ENCODE results near the gene GULP1. TPM values are rescaled to one million over a fixed set of nuclear protein-coding genes. Genes with fewer than 3 reads are reported as not detected.
"Not testable (repeated sequence)": the region's sequence is repeated elsewhere in the genome, so short reads cannot be mapped to it uniquely, and the experiment has no call there.

Gene GULP1
- polyA plus RNA-seq, 4 donors: 55.8 to 64.3 (median 60.8) TPM

DNA sequence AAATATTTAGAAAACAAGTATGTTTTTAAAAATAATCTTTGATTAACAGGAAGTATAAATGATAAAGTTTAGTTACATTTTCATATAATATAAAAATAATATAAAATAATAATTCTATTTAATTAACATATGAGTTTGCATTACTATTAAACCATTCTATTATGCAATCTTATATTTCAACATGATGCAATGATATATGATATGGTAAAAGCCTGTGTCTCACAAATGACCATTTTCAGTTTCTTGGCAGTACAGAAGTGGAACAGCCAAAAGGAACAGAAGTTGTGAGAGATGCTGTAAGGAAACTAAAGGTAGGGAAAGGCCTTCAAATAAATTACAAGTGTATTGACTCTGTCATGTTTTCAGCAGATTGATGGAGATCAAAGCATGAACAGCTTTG, 230.8 kb downstream of the GULP1 start:
- DNase-seq (ENCODE audit: low read depth in 4 of 4, low spot score in 2 of 4): no peak

GRCh38 chr2:188523919-188524318, 232.2 kb downstream of the GULP1 start:
- no peak for DNase-seq (ENCODE audit: low read depth in 4 of 4, low spot score in 2 of 4)

- peak in 3 of 4 donors; percentile 18 to 47 (median 29) for DNase-seq (ENCODE audit: low read depth in 4 of 4, low spot score in 2 of 4)
Measured at GRCh38 chr2:188524519-188525113, 232.9 kb downstream of the GULP1 start.

DNA sequence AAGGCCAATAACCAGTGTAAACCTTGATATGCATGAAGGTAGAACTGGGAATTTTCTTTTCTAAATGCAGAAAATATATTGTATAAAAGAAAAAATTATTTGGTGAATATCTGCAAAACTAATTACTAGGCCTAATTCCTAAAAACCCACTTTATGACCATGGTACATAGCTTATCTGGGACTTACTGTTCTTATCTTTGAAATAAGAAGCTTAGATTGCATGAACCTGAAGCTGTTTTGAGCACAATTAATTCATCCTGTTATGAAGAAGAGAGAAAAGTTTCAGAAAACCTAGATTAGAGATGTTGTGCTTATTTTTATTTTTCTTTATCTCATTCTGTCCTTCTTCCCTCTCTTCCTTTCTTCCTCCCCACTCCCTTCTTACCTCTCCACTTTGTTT, 235.0 kb downstream of the GULP1 start:
- DNase-seq (ENCODE audit: low read depth in 4 of 4, low spot score in 2 of 4): no peak

DNA sequence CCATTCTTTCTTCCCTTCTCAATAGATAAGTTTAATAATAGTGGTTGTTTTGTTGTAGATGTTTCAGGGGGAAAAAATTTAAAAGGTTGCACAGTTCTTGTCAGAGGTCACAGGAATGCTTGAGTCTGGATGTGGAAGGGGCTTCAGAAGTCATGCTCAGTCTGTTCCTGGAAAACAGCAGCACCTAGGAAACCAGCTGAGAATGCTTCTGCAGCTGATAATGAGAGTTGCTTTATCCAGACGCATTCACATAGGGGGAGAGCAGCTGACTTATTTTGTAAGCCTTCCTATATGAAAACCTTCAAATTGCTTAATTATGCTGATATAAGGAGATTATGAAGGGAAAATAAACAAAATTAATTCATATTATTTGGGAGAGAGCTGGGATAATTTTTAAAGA, 235.5 kb downstream of the GULP1 start:
- DNase-seq (ENCODE audit: low read depth in 4 of 4, low spot score in 2 of 4): peak in 1 of 4 donors; percentile 12

DNA sequence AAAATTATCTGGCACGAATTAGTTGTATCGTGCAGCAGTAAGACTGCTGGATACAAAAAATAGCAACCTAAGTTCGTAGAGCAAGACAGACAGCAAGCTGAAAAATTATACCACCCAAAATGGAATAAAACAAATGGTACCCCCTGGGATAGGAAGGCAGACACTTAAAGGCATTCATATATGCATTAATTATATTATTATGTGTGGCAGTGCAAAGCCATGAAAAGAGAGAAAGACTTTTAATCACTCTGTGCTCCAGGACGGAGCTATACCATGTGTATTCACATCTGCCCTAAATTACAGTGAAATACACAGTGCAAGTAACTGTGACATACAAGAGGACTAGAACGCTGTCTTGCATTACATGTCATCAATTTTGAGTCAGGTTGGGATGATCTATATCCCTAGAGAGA, 235.9 kb downstream of the GULP1 start:
- DNase-seq (ENCODE audit: low read depth in 4 of 4, low spot score in 2 of 4): no peak

GRCh38 chr2:188529710-188530109, 238.0 kb downstream of the GULP1 start:
- no peak for DNase-seq (ENCODE audit: low read depth in 4 of 4, low spot score in 2 of 4)

DNA sequence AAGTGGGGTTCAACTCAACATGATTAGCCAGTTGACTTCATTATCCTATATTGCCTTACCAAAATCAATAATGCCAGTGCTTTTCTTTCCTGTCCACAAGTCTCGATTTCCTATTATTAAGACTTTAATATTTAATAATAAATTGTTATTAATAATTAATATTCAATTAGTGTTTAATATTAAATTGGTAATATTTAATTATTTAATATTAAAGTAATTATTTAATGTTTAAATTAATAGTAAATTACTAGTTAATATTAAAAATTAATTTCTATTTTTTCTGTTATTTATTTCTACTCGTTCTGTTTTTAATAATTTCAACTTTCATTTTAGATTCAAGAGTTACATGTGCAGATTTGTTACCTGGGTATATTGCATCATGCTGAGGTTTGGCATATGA, 243.2 kb downstream of the GULP1 start:
- DNase-seq (ENCODE audit: low read depth in 4 of 4, low spot score in 2 of 4): no peak

DNA sequence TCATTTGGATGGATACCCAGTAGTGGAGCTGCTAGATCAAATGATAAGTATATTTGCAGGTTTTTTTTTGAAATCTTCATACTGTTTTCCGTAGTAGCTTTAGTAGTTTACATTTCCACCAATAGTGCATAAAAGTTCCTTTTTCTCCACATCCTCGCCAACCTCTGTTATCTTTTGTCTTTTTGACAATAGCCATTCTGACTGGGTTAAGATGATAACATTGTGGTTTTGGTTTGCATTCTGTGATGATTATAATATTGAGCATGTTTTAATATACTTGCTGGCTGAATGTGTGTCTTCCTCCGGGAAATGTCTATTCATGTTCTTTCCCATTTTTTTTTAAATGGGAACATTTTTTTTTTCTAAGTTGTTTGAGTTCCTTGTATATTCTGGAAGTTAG, 260.0 kb downstream of the GULP1 start:
- DNase-seq (ENCODE audit: low read depth in 4 of 4, low spot score in 2 of 4): no peak

DNA sequence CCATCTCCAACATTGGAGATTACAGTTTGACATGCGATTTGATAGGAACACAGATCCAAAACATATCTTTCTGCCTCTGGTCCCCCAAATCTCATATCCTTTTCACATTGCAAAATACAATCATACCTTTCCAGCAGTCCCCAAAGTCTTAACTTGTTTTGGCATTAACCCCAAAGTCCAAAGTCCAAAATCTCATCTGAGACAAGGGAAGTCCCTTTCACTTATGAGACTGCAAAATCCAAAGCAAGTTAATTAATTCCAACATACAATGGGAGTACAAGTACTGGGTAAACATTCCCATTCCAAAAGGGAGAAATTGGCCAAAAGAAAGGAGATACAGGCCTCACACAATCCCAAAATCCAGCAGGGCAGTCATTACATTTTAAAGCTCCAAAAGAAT, 265.4 kb downstream of the GULP1 start:
- no peak for DNase-seq (ENCODE audit: low read depth in 4 of 4, low spot score in 2 of 4)

DNA sequence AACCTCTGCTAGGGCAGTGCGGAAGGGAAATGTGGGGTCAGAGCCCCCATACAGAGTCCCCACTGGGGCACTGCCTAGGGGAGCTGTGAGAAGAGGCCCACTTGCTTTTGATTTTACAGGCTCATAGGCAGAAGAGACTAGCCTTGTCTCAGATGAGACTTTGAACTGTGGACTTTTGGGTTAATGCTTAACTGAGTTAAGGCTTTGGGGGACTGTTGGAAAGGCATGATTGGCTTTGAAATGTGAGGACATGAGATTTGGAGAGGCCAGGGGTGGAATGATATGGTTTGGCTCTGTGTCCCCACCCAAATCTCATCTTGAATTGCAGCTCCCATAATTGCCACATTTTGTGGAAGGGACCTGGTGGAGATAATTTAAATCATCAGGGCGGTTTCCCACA, 267.8 kb downstream of the GULP1 start:
- DNase-seq (ENCODE audit: low read depth in 4 of 4, low spot score in 2 of 4): not testable (repeated sequence)

DNA sequence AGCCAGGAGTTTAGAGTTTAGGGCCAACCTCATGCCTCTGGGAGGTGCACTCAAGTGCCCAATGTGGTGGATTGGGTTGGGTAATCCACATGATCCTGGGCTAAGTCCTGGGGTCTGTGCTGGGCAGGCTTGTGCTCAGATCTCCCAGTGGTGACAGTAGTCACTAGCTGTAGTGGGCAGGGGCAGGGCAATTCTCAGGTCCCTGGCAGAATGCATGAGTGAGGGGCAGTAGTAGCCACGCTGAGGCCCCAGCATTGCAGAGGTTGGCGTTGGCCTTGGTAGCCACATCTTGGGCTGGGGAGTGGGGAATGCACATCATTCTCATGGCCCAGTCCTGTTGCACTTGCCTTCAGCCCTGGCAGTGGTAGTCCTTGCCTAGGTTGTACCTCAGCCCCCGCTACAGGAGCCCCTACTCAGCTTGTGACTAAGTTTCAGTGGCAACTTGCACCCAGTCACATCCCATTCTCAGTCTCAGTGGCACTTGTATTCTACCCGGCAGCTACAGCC, 269.9 kb downstream of the GULP1 start:
- DNase-seq (ENCODE audit: low read depth in 4 of 4, low spot score in 2 of 4): no peak

GRCh38 chr2:188569431-188570165, 277.9 kb downstream of the GULP1 start:
- no peak for DNase-seq (ENCODE audit: low read depth in 4 of 4, low spot score in 2 of 4)

DNA sequence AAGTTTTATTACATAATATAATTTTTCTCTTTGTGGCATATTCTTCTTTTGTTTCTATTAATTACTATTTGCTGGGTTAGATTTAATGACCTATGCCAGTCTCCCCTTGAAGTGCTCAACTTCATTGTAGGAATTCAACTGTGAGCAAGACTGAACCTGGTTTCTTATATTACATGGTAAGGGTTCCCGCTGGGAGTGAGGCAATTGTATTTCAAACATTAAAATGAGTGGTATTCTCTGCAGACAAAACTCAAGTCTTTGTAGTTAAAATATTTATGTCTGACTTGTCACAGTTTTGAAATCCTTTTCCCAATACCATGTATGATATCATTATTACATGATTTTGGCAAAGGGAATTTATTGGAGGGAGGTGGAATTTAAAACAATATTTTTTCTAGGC, 278.7 kb downstream of the GULP1 start:
- DNase-seq (ENCODE audit: low read depth in 4 of 4, low spot score in 2 of 4): no peak

GRCh38 chr2:188571543-188572303, 280.0 kb downstream of the GULP1 start:
- no peak for DNase-seq (ENCODE audit: low read depth in 4 of 4, low spot score in 2 of 4)

DNA sequence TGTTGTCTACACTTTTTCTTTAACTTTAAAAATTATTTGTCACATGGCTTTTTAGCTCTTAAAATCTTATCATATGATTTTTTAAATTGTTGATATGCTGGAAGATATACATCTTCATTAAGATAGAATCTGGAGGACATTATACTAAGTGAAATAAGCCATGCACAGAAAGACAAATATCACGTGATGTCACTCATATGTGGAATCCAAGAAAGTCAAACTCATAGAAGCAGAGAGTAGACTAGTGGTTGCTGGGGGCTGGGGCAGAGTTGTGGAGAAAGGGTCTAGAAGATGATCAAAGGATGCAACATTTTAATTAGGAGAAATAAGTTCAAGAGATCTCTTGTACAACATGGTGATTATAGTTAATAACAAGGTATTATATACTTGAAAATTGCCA, 280.9 kb downstream of the GULP1 start:
- no peak for DNase-seq (ENCODE audit: low read depth in 4 of 4, low spot score in 2 of 4)

DNA sequence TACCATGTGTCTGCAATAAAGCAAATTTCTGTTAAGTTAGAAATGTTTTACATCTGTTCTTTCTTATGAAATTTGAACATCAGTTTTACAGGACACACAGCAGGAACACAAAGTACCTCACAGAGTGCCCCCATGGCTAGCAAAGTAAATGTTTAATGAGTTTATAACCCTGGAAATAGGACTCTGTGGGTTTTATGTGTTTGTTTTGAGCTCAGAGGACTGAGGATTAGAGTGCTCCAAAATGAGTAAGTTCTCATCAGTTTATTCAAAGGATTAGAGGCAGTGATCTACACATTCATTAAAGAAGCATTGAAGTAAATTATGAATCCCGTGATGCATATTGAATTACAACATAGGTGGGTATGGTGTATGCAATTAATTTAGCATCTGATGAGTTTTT, 281.8 kb downstream of the GULP1 start:
- no peak for DNase-seq (ENCODE audit: low read depth in 4 of 4, low spot score in 2 of 4)

DNA sequence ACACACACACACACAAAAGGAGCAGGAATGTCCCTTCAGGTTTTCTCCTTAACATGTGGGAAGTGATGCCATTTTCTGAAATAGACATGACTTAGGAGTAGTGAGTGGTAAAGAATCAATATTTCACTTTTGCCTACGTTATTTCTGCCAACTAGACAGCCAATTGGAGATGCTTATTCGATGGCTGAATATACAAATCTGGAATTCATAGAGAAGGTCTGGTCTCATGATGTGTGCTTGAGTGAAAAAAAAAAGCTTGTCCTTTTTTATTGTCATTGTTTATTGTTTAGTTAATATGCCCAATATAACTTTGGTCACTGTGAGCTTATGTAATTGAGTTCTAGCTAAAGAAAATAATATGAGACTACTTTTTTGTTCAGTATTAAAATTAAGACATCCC, 284.3 kb downstream of the GULP1 start:
- no peak for DNase-seq (ENCODE audit: low read depth in 4 of 4, low spot score in 2 of 4)

- no peak for DNase-seq (ENCODE audit: low read depth in 4 of 4, low spot score in 2 of 4)
Measured at GRCh38 chr2:188576651-188577050, 285.0 kb downstream of the GULP1 start.

GRCh38 chr2:188577231-188577630, 285.6 kb downstream of the GULP1 start:
- DNase-seq (ENCODE audit: low read depth in 4 of 4, low spot score in 2 of 4): no peak

GRCh38 chr2:188580738-188581137, 289.1 kb downstream of the GULP1 start:
- DNase-seq (ENCODE audit: low read depth in 4 of 4, low spot score in 2 of 4): no peak

DNA sequence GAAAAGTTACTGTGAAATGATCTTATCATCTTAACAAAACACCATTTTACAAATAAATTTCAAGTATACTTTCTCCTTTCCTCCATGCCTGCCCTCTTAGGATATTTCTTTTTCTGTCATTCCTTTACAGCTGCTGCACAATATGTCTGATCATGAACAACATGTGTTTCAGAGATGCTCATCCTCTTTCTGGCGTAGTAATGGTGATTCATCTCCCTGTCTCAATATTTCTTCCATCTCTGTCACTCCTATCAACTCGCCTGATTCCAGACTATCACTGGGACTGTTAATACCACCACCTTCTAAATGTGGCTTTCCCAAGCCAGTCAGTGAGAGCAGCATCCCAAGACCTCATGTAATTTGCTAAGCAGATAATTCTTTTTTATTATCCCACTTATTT, 290.5 kb downstream of the GULP1 start:
- no peak for DNase-seq (ENCODE audit: low read depth in 4 of 4, low spot score in 2 of 4)
